H1 (cell line): ENCODE results near the gene POLR2L.

ENCODE experiments used
- CREB1 ChIP-seq: IDR thresholded peaks from 2 replicates; pipeline ENCODE4 v1.6.1; 2012; ENCODE audit warnings: inconsistent platforms
- EP300 ChIP-seq, 2 experiments: IDR thresholded peaks; 1 replicate in 1 of 2; 2 replicates in 1 of 2; pipeline ENCODE4 v1.6.1; 2011 to 2012; ENCODE audit warnings: low read depth in 2 of 2, low read length in 2 of 2, mild to moderate bottlenecking in 2 of 2, borderline replicate concordance in 1 of 2, inconsistent platforms in 1 of 2, moderate library complexity in 1 of 2
- HDAC2 ChIP-seq, 2 experiments: fragments of 300-600 bp in 1 of 2; sonication (generic) in 1 of 2; IDR thresholded peaks; 2 replicates each; pipeline ENCODE4 v1.6.1; 2011 to 2012; ENCODE audit warnings: low read depth in 2 of 2, low read length in 2 of 2, mild to moderate bottlenecking in 2 of 2, moderate library complexity in 2 of 2, borderline replicate concordance in 1 of 2, inconsistent platforms in 1 of 2
- KDM4A ChIP-seq: IDR thresholded peaks from one replicate; pipeline ENCODE4 v1.7.1; 2012; ENCODE audit warnings: low read depth, mild to moderate bottlenecking, moderate library complexity, low read length, inconsistent platforms; ENCODE audit not compliant: severe bottlenecking
- ZNF274 ChIP-seq: IDR thresholded peaks from 2 replicates; pipeline ENCODE4 v1.7.0; 2012; ENCODE audit warnings: low read length, borderline replicate concordance; ENCODE audit errors: extremely low read depth
- TF ChIP-seq, protein P1 (sequence below), 3 experiments: IDR thresholded peaks; 1 replicate in 2 of 3; 2 replicates in 1 of 3; pipeline versions ENCODE4 v1.5.1 to v1.6.1; 2011; ENCODE audit warnings: low read length in 3 of 3, mild to moderate bottlenecking in 3 of 3, inconsistent platforms in 2 of 3, low read depth in 1 of 3, moderate library complexity in 1 of 3; ENCODE audit not compliant: insufficient read depth in 1 of 3; ENCODE audit errors: control extremely low read depth in 1 of 3

DNA sequence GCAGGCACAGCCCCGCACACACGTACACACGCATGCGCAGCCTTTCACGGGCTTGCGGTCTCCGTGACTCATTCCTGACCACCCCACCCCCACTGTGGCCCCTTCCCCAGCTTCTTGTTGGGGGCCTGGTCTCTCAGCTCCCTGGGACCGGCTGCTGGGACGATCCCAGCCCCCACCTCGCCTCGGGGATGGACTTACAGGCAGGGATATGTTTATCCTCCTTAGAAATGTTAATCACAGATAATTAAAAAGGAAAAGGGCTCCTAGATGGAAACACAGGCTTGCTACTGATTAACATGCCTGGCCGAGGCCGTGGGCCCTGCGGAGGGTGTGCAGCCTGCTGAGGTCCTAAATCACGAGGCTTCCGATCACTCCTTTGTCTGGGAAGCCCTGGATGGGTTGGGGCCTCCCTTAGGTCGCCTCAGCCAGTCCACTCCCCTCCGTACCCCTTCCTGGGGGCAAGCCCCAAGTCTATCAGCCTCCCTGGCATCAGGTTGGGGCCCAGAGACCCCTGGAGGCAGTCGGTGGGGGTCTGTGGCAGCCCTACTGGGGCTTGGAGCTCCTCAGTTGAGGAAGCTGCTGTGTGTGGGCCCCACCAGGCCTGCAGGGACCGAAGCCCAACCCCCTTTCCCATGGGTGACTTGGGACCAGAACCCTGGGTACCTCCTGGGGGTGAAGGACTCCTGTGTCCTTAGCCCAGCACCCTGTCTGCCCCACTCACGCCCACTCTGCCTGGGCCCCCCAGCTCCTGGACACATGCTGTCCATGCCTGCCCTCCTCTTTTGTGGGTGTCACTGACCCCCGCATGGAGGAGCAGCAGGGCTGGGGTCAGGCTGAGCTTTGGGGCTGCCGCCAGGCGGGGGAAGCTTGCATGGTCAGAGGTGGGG is 20.9 kb upstream of the POLR2L start:
- TF ChIP-seq, protein P1, sequence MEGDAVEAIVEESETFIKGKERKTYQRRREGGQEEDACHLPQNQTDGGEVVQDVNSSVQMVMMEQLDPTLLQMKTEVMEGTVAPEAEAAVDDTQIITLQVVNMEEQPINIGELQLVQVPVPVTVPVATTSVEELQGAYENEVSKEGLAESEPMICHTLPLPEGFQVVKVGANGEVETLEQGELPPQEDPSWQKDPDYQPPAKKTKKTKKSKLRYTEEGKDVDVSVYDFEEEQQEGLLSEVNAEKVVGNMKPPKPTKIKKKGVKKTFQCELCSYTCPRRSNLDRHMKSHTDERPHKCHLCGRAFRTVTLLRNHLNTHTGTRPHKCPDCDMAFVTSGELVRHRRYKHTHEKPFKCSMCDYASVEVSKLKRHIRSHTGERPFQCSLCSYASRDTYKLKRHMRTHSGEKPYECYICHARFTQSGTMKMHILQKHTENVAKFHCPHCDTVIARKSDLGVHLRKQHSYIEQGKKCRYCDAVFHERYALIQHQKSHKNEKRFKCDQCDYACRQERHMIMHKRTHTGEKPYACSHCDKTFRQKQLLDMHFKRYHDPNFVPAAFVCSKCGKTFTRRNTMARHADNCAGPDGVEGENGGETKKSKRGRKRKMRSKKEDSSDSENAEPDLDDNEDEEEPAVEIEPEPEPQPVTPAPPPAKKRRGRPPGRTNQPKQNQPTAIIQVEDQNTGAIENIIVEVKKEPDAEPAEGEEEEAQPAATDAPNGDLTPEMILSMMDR (IDR thresholded peaks at IDR 0.05; ENCODE audit: control extremely low read depth in 1 of 3, insufficient read depth in 1 of 3, low read depth in 1 of 3, low read length in 3 of 3), result no peak
- no peak for TF ChIP-seq EP300 (IDR thresholded peaks at IDR 0.05; ENCODE audit: borderline replicate concordance in 1 of 2, low read depth in 2 of 2, low read length in 2 of 2)
- no peak for TF ChIP-seq CREB1
- TF ChIP-seq ZNF274, result no peak
- TF ChIP-seq HDAC2 (IDR thresholded peaks at IDR 0.05; ENCODE audit: borderline replicate concordance in 1 of 2, low read depth in 2 of 2, low read length in 2 of 2), result no peak
- no peak for TF ChIP-seq KDM4A
